NB4 (cell line): ENCODE data around the gene CHP1.

Experiments
- CTCF ChIP-seq: IDR thresholded peaks from one replicate; pipeline ENCODE4 v1.5.1; 2012; ENCODE audit warnings: low read depth, low read length
- MYC ChIP-seq: IDR thresholded peaks from 2 replicates; pipeline ENCODE4 v1.6.1; 2011; ENCODE audit warnings: low read depth, low read length
- POLR2A ChIP-seq: IDR thresholded peaks from 2 replicates; pipeline ENCODE4 v1.6.1; 2011; ENCODE audit warnings: mild to moderate bottlenecking; ENCODE audit not compliant: insufficient read length; ENCODE audit errors: extremely low read depth
- TF ChIP-seq, protein P1 (sequence below): IDR thresholded peaks from 2 replicates; pipeline ENCODE4 v1.6.1; 2011; ENCODE audit warnings: low read depth, low read length

GRCh38 chr15:41304149-41304770 lies 73.2 kb downstream of the CHP1 start:
- no peak for TF ChIP-seq CTCF
- TF ChIP-seq POLR2A = no peak
- TF ChIP-seq, protein P1, sequence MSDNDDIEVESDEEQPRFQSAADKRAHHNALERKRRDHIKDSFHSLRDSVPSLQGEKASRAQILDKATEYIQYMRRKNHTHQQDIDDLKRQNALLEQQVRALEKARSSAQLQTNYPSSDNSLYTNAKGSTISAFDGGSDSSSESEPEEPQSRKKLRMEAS = peak; percentile 18; the same call in 1 of the 2 replicates
- TF ChIP-seq MYC = no peak
